Thyroid gland (tissue), 4 donors: Measurements from ENCODE around the gene DDX39B.

ENCODE experiments used
- CTCF ChIP-seq, 6 experiments: fragments of 200-600 bp in 3 of 6; fragments of 450-650 bp in 3 of 6; sonication (generic) in 3 of 6; IDR thresholded peaks; one replicate each; pipeline ENCODE4 v1.5.1; 2016 to 2019; ENCODE audit warnings: antibody characterized with exemption in 6 of 6, mild to moderate bottlenecking in 2 of 6, inconsistent platforms in 1 of 6, moderate library complexity in 1 of 6
- POLR2A ChIP-seq, 2 donors: fragments of 450-650 bp; IDR thresholded peaks; one replicate each; pipeline ENCODE4 v1.6.1; 2017; ENCODE audit warnings: antibody characterized with exemption in 2 of 2, mild to moderate bottlenecking in 2 of 2, moderate library complexity in 1 of 2

- TF ChIP-seq POLR2A (IDR thresholded peaks at IDR 0.05) (no peak), CTCF (IDR thresholded peaks at IDR 0.05) (no peak)
Observed at GRCh38 chr6:31534011-31534410, 7.8 kb downstream of the DDX39B start.
